SK-N-SH (cell line): ENCODE measurements around the gene KLK12. TPM values are rescaled to one million over a fixed set of nuclear protein-coding genes. Genes with fewer than 3 reads are reported as not detected.

Experiments used
- CTCF ChIA-PET: fragments of 300-600, 350-600 bp; formaldehyde crosslinking; extraction: SDS; loops from one replicate; lab custom pipeline; 2021; lab: Yijun Ruan, JAX
- POLR2A ChIA-PET: fragments of 350-600 bp; sonication (Branson Sonifier 250); formaldehyde crosslinking; extraction: SDS; loops from one replicate; lab custom pipeline; 2020; ENCODE audit warnings: antibody characterized with exemption, inconsistent platforms; lab: Yijun Ruan, JAX
- DNase-seq: peaks from one replicate; pipeline ENCODE4 v3.0.0; 2012
- H2AFZ ChIP-seq: fragments of 200-600 bp; sonication (generic); 2 replicates; pipeline ENCODE4 v1.8.1; 2016; ENCODE audit warnings: antibody characterized with exemption, mild to moderate bottlenecking, low read depth
- H3F3A ChIP-seq: fragments of 200-600 bp; sonication (generic); replicated peaks from 2 replicates; pipeline ENCODE3; 2016; ENCODE audit warnings: antibody characterized with exemption, mild to moderate bottlenecking; ENCODE audit not compliant: insufficient read depth
- H3K27ac ChIP-seq, 2 experiments: fragments of 200-500 bp in 1 of 2; fragments of 200-600 bp in 1 of 2; sonication (Bioruptor generic) in 1 of 2; sonication (generic), shearing (Covaris generic) in 1 of 2; 2 replicates each; pipeline versions ENCODE4 v1.5.1 to v1.6.1; 2014 to 2016; ENCODE audit warnings: low read depth in 2 of 2, inconsistent platforms in 1 of 2, low read length in 1 of 2, mild to moderate bottlenecking in 1 of 2, mixed read lengths in 1 of 2
- H3K27me3 ChIP-seq: fragments of 200-600 bp; sonication (generic), shearing (Covaris generic); 2 replicates; pipeline ENCODE4 v1.6.1; 2016; ENCODE audit warnings: mixed run types; ENCODE audit not compliant: insufficient read depth
- H3K36me3 ChIP-seq, 2 experiments: fragments of 200-500 bp in 1 of 2; fragments of 200-600 bp in 1 of 2; sonication (Bioruptor generic) in 1 of 2; sonication (generic) in 1 of 2; replicated peaks in 1 of 2; 2 replicates each; pipeline versions ENCODE3 to v1.5.1; 2014 to 2016; ENCODE audit warnings: low read length in 1 of 2, mild to moderate bottlenecking in 1 of 2; ENCODE audit not compliant: insufficient read depth in 2 of 2, control insufficient read depth in 1 of 2
- H3K4me1 ChIP-seq, 2 experiments: fragments of 200-500 bp in 1 of 2; fragments of 200-600 bp in 1 of 2; sonication (Bioruptor generic) in 1 of 2; sonication (generic), shearing (Covaris generic) in 1 of 2; 2 replicates each; pipeline versions ENCODE4 v1.5.1 to v1.6.1; 2014 to 2016; ENCODE audit warnings: low read depth in 1 of 2, low read length in 1 of 2, mixed run types in 1 of 2; ENCODE audit not compliant: insufficient read depth in 2 of 2, control insufficient read depth in 1 of 2
- H3K4me2 ChIP-seq: fragments of 200-600 bp; sonication (generic), shearing (Covaris generic); 2 replicates; pipeline ENCODE4 v1.6.1; 2017; ENCODE audit warnings: mixed run types
- H3K4me3 ChIP-seq, 2 experiments: fragments of 200-500 bp in 1 of 2; fragments of 200-600 bp in 1 of 2; sonication (Bioruptor generic) in 1 of 2; sonication (generic), shearing (Covaris generic) in 1 of 2; 2 replicates each; pipeline versions ENCODE4 v1.5.1 to v1.8.1; 2014 to 2016; ENCODE audit warnings: low read depth in 2 of 2, inconsistent platforms in 1 of 2, low read length in 1 of 2, mild to moderate bottlenecking in 1 of 2, mixed read lengths in 1 of 2, moderate library complexity in 1 of 2
- H3K79me2 ChIP-seq: fragments of 200-600 bp; sonication (generic); 2 replicates; pipeline ENCODE4 v1.8.1; 2017; ENCODE audit warnings: mild to moderate bottlenecking; ENCODE audit not compliant: insufficient read depth
- H3K9ac ChIP-seq: fragments of 200-600 bp; sonication (generic); 2 replicates; pipeline ENCODE4 v1.6.1; 2017; ENCODE audit warnings: mixed run types
- H3K9me2 ChIP-seq: fragments of 200-600 bp; sonication (generic); 2 replicates; pipeline ENCODE4 v1.6.1; 2017; ENCODE audit warnings: mixed run types
- H3K9me3 ChIP-seq: fragments of 200-600 bp; sonication (generic); 2 replicates; pipeline ENCODE4 v1.6.1; 2017; ENCODE audit warnings: mixed run types, mild to moderate bottlenecking, moderate library complexity
- H4K20me1 ChIP-seq: fragments of 200-600 bp; sonication (generic); 2 replicates; pipeline ENCODE4 v1.6.1; 2017; ENCODE audit warnings: mild to moderate bottlenecking, mixed run types; ENCODE audit not compliant: insufficient read depth
- CTCF ChIP-seq: fragments of 200-600 bp; sonication (generic); IDR thresholded peaks from 2 replicates; pipeline ENCODE4 v1.6.1; 2017; ENCODE audit warnings: antibody characterized with exemption, mild to moderate bottlenecking, moderate library complexity
- ELF1 ChIP-seq: IDR thresholded peaks from 2 replicates; pipeline ENCODE4 v1.4.0; 2012
- EP300 ChIP-seq, 2 experiments: IDR thresholded peaks; 2 replicates each; pipeline versions ENCODE4 v1.4.0 to v1.6.1; 2012; ENCODE audit warnings: borderline replicate concordance in 1 of 2, low read depth in 1 of 2, low read length in 1 of 2
- EZH2phosphoT487 ChIP-seq: fragments of 200-600 bp; sonication (generic); IDR thresholded peaks from 2 replicates; pipeline ENCODE4 v1.6.1; 2017; ENCODE audit warnings: low read depth, mixed run types, mild to moderate bottlenecking, antibody characterized with exemption, moderate library complexity, borderline replicate concordance
- FOSL2 ChIP-seq: IDR thresholded peaks from 2 replicates; pipeline ENCODE4 v1.4.0; 2012; ENCODE audit warnings: low read depth, mild to moderate bottlenecking, moderate library complexity, borderline replicate concordance
- GATA2 ChIP-seq: sonication (generic); formaldehyde crosslinking; IDR thresholded peaks from 2 replicates; pipeline ENCODE4 v1.5.0; 2020; ENCODE audit warnings: mild to moderate bottlenecking, missing genetic modification reagents
- IRF3 ChIP-seq: fragments of 150-350 bp; IDR thresholded peaks from 2 replicates; pipeline ENCODE4 v1.6.1; 2016; ENCODE audit warnings: mild to moderate bottlenecking, low read depth, low read length
- JUND ChIP-seq: IDR thresholded peaks from 2 replicates; pipeline ENCODE4 v1.4.0; 2012
- MAX ChIP-seq: IDR thresholded peaks from 2 replicates; pipeline ENCODE4 v1.4.0; 2012; ENCODE audit warnings: low read depth
- MEF2A ChIP-seq: IDR thresholded peaks from 2 replicates; pipeline ENCODE4 v1.4.0; 2012; ENCODE audit warnings: low read depth, borderline replicate concordance
- MXI1 ChIP-seq: IDR thresholded peaks from 2 replicates; pipeline ENCODE4 v1.6.1; 2012; ENCODE audit warnings: mild to moderate bottlenecking, low read depth, low read length, improper control_type of control experiment
- PBX3 ChIP-seq: IDR thresholded peaks from 2 replicates; pipeline ENCODE4; 2012
- REST ChIP-seq: IDR thresholded peaks from 2 replicates; pipeline ENCODE4 v1.6.1; 2012; ENCODE audit warnings: mild to moderate bottlenecking, low read depth, low read length, moderate library complexity
- RFX5 ChIP-seq: IDR thresholded peaks from 2 replicates; pipeline ENCODE4 v1.6.1; 2012; ENCODE audit warnings: mild to moderate bottlenecking, improper control_type of control experiment, low read length
- SMC3 ChIP-seq: IDR thresholded peaks from 2 replicates; pipeline ENCODE4 v1.6.1; 2012; ENCODE audit warnings: low read depth, low read length, improper control_type of control experiment
- TCF12 ChIP-seq: IDR thresholded peaks from 2 replicates; pipeline ENCODE4 v1.4.0; 2012
- TEAD4 ChIP-seq: IDR thresholded peaks from 2 replicates; pipeline ENCODE4 v1.4.0; 2012; ENCODE audit warnings: mild to moderate bottlenecking, borderline replicate concordance; ENCODE audit not compliant: insufficient read depth
- USF1 ChIP-seq: IDR thresholded peaks from 2 replicates; pipeline ENCODE4 v1.4.0; 2012; ENCODE audit warnings: low read depth, borderline replicate concordance
- USF2 ChIP-seq: fragments of 150-350 bp; IDR thresholded peaks from 2 replicates; pipeline ENCODE4 v1.6.1; 2017; ENCODE audit warnings: antibody characterized with exemption, low read length, low read depth, borderline replicate concordance
- YY1 ChIP-seq: IDR thresholded peaks from 2 replicates; pipeline ENCODE4 v1.4.0; 2012; ENCODE audit warnings: low read depth, mild to moderate bottlenecking
- WGBS: methylation state at CpG from one replicate; pipeline ENCODE4 v1.1.6; 2017; ENCODE audit warnings: low lambda C conversion rate; 5-methylcytosine and 5-hydroxymethylcytosine counted together
- polyA plus RNA-seq, 3 experiments: library from polyadenylated mRNA; depleted of rRNA; stranded (reverse); fragments of >200 nt; gene quantifications; 2 replicates each; pipeline ENCODE4 v1.2.3, GENCODE V29; 2012

The KLK12 gene
- polyA plus RNA-seq, 1 of the 3 experiments (the other 2 are of a cell fraction) = not detected

GRCh38 chr19:51063664-51064063 lies 28.9 kb upstream of the KLK12 start:
- Histone ChIP-seq H3K4me2 (no peak overlapping the region), H3K79me2 (no peaks in the 10 kb centered on the region), H3K4me1 (no peaks in the 10 kb centered on the region), H2AFZ (no peak overlapping the region), H3K4me3 (no peak overlapping the region), H3K27ac (no peak overlapping the region), H4K20me1 (no peaks in the 10 kb centered on the region), H3K36me3 (no peaks in the 10 kb centered on the region), H3K9me2 (no peaks in the 10 kb centered on the region), H3F3A (no peaks in the 10 kb centered on the region), H3K9me3 (no peaks in the 10 kb centered on the region), H3K9ac (no peak overlapping the region), H3K27me3 (peaks cover 50% of the 10 kb centered on the region; the same call in 1 of the 2 replicates)
- TF ChIP-seq TCF12 (no peak), RFX5 (no peak), JUND (no peak), GATA2 (CRISPR knock-in tag) (no peak), USF1 (no peak), MXI1 (no peak), ELF1 (no peak), FOSL2 (no peak), IRF3 (no peak), TEAD4 (no peak), EZH2phosphoT487 (no peak), YY1 (no peak), EP300 (IDR thresholded peaks at IDR 0.05; ENCODE audit: borderline replicate concordance in 1 of 2, low read depth in 1 of 2, low read length in 1 of 2) (no peak), PBX3 (no peak), REST (no peak), MEF2A (no peak), USF2 (no peak), SMC3 (no peak), CTCF (no peak), MAX (no peak)
- WGBS = 18% methylated on average over 7 of the region's 7 CpGs
- CTCF ChIA-PET = no interaction called here
- POLR2A ChIA-PET = no interaction called here
- no peak for DNase-seq
